ENCODE measurements around the gene GFM1.
A peak's percentile ranks its signal among the peaks of the same experiment; 100 is the strongest.
"Not testable (repeated sequence)": the region's sequence is repeated elsewhere in the genome, so short reads cannot be mapped to it uniquely, and the experiment has no call there.

Gene GFM1

DNA sequence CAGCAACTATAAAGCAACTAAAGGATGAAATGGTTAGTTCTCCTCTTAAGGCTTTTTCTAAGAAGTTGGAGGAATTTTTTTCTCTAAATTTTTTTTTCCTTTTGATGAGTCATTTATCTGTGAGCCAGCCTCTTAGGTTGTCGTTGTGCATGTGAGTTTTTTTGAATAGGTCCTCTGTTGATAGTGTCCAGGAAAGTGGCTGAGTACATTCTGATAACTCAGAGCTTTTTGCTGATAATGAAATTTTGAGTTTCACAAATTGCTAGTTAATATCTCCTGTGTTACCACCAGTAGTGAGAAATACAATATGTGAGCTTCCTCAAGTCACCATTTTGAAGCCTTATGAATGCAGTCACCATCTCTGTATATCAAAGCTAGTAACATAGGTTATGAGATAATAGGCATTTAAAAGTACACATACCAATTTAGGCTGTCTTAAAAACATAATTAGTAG is 35.2 kb downstream of the GFM1 start:
- peak; percentile 96 for DNase-seq

DNA sequence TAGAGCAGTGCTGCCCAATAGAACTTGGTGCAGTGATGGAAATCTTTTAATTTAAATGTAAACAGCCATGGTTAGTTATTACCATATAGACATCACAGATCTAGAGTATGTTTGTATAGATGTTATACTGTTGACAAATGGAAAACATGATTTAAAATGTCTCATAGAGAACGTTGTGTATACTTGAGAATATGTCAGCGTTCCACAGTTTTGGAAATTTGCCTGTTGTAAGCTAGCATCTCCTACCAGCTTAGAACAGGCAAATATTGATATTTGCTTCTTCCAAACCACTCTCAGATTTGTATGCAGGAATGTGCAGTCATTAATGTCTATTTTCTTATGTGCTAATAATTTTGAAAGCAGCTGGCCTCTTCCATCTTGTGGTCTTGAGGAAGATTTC is 36.5 kb downstream of the GFM1 start:
- no peak for DNase-seq

DNA sequence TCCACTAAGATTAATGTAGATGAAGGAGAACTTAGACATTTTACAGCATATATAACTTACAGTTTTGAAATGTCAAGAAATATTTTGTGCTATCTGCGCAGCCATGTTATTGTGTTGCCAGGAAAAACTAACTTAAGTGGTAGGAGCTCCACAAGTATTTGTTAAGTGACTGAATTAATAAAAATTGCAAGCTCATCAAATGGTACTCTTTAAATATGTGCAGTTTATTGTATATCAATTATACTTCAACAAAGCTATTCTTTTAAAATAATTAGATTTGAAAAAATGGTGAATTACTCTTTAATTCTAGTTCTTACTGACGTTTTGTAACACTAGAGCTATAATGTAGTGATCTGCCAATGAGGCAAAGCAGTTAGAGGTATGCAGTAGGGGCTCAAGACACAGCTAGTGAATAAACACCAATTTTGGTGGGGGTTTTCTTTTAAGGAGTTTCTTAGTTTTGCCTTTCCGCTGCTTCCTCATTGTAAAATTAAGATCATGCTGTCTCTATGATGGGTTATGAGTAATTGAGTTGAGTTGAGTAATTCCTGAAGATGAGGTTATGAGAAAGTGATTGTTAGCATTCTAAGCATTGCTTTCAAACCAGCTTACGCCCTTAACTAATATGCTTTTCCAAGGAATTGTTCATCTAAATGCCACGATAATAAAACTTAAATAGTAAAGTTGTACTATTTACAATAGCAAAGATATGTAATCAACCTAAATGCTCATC is 39.1 kb downstream of the GFM1 start:
- DNase-seq = no peak

DNA sequence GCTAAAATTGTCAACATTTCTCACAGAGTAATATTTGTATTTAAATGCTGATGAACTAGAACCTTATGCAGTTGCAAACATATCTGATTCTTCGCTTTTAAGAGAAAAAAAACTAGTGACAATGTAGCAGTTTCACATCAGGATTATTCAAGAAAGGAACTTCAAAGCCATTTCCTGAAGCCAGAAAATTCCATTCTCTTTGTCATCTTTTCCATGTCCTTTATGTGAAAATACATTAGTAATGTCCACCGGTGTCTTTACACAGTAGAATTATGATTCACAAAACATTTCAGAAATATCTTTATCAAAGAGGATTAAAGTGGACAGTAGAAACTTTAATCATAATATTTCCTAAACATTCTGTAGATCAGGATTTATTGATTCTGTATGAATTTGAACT is 40.8 kb downstream of the GFM1 start:
- no peak for DNase-seq

DNA sequence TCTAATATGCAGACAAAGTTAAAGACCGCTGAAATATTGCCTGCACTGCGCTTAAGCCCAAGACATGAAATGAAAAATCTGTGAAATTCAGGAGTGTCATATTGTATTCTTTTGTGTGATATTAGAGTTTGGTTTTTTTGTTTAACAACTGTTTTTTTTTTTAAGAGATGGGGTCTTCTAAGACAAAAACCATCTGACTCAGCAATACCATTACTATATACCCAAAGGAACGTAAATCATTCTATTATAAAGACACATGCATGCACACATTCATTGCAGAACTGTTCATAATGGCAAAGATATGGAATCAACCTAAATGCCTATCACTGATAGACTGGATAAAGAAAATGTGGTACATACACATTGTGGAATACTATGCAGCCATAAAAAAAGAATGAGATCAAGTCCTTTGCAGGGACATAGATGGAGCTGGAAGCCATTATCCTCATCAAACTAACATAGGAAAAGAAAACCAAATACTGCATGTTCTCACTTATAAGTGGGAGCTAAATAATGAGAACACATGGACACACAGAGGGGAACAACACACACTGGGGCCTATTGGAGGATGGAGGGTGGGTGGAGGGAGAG is 49.6 kb downstream of the GFM1 start:
- not testable (repeated sequence) for DNase-seq

DNA sequence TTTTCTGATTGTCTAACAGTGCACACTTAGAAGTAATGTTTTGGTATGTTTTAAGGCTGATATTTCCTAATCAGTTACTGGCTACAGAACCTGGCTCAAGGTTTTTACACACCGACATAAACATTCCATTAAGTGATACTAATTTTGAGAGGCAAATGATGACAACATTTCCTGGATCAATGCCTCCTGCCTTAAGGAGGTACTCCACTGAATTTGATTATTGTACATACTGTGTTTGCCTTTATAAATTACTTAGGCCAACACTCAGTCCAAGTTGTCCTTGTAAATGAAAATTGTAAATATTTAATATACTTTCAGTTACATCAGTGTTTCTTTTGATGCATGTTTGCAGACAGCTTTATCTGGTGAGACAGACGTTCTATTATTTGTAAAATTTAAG is 52.3 kb downstream of the GFM1 start:
- DNase-seq = no peak

DNA sequence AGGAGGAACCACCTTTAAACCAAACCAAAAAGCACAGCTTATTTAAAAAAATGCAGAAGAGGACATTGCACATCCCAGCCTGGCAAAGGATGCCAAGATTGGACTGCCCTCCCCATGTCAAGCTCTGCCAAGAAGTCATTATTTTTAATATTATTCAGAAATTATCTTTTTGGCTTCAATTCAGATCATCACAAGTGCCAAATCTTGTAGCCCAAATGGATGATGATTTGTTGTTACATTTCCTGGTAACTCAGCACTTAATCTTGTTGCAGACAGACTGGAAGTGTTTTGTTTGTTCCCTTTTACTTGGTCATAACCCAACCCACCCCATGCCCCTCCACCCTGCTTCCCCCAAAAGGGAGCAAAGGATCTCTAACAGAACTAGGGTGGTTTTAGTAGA is 56.2 kb downstream of the GFM1 start:
- DNase-seq = peak; percentile 56

DNA sequence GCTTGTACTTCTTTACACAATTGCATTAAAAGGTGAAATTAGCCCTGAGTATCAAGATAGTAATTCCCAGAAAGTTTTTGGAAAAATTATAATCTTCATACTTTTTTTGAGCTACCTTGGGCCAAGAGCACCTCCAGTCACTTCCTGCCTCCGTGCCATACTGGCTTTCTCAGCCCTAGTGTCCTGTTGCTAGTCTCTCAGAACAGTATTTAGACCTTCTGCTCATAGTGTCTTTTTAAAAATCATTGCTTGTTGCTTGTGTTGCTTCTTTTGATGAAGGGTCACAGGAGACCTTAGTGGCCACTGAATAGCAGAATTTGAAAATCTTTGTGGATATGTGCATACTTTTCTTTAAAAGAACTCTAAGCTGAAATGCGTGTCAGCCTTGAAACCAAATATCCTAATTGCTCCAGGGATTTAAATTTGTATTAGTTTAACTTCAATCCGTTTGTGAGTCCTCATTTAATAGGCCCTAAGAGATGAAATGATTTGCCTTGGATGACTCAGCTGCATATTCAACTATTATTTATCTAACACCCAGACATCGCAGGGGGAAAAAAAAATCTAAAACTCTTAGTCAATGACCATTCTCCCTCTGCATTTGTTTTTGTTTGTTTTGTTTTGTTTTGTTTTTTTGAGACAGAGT is 57.2 kb downstream of the GFM1 start:
- no peak for DNase-seq

DNA sequence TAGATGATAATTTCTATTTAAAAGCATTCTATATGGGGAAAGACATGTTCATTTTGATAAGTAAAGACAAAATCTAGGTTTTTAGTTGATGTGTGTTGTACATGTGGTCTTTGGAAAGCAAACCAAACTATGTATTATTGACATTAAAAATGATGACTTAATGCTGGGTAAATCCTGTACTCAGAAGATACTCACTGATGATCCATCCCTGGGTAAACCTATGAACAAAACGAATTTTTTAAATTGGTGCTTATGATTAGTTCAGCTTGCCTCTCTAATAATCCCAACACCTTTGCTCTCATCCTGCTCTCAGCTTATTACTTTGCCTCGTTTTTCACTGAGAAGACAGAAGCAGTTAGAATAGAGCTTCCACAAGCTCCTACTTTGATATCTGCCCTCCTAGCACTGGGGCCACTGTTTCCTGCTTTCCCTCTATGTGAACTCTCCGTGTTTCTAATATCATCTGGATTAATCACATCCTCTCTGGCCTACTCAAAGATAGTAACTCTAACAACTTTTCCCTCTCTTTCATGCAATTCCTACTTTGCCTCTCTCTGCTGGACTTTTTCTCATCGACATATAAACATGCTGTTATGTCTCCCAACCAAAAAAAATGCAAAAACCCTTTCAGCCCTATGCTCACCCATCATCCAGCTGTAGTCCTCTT is 58.6 kb downstream of the GFM1 start:
- DNase-seq = no peak

DNA sequence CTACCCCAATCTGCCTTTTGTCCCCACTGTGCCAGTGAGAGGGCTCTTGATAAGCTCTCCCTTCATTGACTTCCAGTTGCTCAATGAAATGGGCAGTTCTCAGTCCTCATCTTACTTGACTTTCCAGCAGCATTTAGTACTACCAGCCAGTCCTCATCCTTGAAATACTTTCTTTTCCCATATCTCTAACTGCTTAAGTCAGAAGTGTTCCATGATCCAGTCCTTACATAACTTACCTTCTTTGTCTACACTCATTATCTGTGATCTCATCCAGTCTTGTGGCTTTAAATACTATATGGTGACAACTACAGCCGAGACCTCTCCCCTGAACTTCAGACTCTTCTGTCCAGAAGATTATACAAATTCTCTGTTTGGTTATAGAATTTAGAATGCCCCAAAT is 59.2 kb downstream of the GFM1 start:
- no peak for DNase-seq

DNA sequence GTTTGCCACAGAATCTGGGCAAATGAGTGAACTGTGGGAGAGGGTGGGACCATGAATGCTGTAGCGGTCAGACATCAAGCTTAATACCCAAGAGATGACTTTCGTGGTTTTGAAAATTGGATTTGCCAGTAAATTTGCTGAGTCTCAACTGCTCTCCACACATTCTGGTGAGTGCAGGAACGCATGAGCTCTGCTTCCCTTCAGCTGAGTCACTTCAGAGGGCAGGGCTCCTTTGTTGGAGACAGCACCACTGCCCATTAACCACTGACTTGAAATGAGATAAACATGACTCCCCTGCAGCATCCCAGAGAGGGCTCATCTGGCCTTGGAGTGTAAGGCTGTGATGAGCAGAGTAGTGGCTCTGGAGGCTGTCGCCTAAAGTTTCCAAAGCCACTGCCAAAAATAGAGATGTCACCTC is 65.3 kb downstream of the GFM1 start:
- DNase-seq = peak; percentile 93

DNA sequence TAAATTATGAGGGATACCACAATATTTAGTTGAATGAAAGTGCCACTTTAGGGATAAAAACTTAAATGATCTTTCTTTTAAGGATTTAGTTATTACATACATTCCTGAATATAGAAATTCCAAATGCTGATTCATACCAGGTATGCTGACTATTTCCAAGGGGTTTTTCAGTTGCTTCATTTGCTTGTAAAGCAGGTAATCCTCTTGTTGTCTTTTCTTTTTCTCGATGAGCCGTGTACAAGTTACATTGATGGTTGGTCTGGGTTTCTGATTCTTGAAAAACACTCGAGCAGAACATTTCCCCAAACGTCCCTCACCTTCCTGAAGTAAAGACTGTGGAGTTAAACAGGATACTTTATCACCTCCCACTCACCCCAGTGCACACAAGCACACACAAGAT is 66.3 kb downstream of the GFM1 start:
- no peak for DNase-seq

DNA sequence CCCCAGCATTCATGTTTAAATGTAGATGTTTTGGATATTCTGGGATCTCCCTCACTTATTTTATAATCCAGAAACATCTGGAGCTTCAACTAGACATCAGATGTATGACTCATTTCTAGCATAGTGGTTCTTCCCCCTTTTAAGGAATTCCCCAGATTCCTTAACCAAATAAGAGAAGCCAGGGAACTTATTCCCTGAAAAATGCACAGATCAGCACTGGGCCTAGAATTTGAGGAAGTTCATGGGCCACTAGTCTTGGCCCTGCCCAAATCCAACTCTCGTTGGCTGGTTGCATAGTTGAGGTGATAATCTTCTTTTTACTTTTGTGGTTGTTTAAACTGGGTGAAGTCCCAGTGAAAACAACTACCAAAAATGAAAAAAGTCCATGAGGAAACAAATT is 67.6 kb downstream of the GFM1 start:
- DNase-seq = no peak

DNA sequence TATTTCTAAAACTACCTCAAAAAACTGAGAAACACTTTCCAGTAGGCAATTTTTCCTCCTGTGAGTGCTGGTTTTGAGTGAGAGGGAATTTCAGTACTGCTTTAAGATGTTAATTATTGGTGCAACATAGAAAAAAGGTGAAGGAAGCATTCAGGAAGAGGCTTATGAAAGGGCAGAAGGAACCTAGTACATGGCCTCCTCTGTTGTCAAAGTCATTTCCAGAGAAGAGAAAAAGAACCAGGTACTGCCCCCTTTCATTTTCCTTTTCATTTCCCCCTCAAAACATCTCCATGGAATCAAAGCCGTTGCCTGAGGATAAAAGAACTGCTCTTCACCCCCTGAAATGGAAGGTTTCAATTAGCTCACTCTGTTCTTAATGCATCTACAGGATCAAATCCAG is 68.1 kb downstream of the GFM1 start:
- DNase-seq = no peak

DNA sequence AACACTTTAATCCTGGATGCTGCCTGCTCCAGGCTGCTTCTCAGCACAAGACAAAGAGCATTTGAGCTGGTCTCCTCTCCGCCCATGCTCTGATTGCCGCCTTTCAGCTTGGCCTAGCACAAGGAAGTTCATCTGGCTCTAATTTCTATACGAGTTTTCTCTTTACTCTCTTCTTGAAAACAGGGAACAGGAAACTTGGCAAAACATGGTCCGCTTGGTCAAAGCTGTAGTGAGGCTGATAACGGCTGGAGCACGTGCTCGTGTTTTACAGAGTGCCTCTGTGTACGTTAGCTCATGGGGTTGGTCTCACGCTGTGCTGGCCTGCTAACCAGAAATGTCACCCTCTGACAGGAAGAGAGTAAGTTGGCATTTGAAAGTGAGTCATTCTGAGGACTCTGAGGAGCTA is 68.8 kb downstream of the GFM1 start:
- DNase-seq = peak; percentile 94

DNA sequence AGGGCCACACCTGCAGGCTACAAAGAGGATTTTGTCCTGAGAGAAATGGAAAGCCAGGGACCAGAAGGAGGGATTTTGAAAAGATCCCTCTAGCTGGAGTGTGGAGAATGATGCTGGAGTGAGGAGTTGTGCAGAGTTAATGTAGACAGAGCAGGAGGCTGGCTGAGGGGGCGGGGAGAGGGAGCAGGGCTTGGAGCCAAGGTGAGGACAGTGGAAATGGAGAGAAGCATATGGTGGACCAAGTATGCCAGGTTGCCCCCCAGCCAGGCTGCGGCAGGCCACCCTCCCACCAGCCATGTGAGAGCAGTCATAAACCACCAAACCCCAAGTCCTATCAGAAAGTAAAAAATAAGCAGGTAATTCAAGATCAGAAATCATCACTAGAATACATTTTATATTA is 73.2 kb downstream of the GFM1 start:
- DNase-seq = no peak

DNA sequence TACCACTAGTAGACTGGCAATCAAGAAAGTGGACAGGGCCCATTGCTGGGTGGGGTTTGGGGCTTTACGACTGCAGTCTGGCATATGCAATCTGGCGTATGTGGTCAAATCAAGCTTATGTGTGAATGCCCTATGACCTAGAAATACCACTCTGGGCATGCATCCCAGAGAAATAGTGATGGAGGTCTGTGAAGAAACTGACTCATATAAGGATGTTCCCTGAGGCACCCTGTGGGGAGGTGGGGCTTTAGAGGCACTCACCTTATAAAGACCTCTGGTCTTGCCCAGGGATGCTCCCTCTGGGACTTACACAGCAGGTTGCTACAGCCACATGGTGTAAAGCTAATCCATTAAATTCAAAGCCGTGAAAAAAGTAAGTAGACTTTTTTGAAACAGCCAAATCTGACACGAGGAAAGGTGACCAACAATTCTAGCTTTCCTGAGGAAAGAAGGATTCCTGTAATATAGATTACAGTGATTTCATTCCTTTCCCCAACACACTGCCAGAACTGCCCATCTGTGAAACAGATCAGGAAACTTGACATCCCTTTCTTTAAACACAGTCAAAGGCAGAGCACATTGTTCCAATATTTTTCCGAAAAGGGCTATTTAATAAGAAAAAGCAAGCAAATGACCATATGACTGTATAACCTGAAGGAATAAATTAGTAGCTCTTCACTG is 74.3 kb downstream of the GFM1 start:
- no peak for DNase-seq

DNA sequence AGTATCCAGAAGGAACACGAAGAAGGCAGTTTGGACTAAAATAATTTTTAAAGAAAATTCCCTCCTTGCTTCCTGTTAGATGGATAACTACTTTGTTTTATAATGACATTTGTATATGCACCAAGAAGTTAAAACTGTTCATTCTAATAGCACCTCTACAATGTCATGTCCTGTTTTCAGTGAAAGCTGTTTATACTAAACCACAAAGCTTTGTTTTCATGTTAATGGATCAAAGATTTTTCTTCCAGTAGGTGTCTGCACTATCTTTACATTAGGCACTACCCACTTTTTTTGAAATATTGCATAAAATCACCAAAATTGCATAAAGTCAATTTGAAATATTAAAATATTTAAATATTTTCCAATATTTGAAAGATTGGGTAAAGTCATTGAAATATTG is 77.8 kb downstream of the GFM1 start:
- DNase-seq = no peak

DNA sequence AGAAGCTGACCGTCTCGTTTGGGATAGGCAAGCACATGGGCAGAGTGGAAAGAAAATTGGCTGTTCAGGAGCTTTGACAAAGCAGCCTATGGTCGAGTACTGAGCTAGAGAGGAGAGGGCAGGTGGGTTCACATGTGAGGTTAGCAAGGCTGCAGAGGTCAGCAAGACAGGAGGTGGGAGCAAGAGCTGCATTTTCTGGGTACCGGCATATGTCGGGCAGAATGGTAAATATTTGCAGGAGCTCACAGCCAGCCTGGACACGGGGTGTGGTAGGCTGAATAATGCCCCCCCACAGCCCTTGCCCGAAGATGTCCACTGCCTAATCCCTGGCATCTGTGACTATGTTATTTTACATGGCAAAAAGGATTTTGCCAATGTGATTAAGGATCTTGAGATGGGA is 79.7 kb downstream of the GFM1 start:
- DNase-seq = no peak

DNA sequence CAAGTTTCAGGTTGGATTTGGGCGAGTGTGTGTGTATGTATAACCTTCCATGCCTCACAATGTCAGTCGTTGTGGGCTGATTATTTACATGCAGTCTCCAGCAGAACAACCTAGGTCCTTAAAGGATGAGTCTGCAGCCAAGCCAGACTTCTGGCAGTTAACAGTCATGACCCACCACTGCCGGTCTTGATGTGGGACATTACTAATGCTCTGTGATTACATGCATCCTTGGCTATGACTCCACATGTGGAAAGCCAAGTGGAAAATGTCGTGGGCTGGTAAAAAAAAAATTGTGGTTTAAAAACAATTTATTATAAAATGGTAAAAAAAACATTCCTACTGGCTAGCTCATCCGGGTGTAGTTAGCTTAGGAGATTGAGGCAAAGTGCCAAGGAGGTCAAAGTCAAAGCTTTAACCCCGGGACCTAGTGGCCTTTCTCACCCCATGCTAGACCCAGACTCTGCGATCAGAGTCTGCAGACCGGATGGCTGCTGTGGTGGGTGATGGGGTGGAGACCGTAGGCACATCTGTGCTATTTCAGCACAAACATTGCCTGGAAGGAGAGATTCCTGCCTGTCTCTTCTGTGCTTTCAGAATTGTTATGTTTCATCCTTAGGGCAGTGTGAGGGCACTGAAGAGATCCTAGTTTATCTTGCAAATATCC is 81.2 kb downstream of the GFM1 start:
- no peak for DNase-seq

DNA sequence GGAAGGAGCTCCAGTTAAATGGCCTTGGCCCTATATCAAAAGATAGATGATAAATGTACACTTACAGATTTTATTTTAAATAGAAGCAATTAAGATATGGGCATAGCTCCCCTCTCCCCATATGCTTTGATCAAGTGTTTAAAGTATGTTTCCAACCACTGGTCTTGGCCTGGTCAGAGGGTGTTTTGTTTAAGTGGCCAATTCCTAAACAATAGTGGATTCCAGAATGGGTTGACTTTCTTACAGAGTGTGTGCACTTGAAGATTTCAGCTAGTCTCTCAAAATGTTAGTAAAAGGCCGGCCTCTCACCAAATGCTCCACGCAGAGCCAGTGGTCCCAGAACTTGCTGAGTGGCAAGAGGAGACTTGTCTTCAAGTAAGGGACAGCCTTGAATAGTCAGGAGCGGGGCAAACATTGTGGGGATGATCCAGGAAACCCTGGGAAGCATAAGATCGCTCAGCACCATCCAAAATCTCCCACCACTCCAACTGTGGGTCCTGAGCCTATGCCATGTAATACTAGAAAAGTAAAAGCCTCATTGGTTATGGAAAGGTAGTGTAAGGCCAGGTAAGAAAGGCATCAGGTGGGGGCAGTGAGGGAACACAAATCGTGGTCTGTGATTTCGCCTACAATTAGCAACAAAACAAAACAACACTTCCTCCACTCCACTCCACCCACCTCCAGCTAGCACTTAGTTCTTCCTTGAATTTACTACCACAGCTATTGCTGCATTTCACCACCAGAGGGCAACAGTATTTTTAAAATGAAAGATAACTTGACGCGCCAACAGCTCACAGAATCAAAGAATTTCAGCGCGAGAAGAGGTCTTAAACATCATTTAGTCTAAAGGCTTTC is 83.1 kb downstream of the GFM1 start:
- peak; percentile 93 for DNase-seq

DNA sequence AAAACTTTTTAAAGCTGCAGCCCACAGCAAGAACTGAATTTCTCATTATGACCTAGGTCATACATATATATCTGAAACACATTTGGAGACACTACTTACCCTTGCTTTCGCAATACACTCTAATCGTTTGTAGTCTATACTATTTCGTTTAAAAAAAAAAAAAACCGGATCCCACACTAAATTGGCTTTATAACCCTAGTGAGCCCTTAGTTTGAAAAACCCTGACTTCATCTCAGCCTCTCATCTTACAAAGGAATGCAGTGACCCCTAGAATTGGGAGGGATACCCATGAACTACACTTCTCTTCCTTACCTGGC is 83.7 kb downstream of the GFM1 start:
- DNase-seq = no peak

Data from hematopoietic multipotent progenitor cell treated with erythropoietin and hydrocortisone succinate and interleukin-3 and kit ligand, for 6 days (in vitro differentiated cells).